WTC11 (cell line): ENCODE measurements around the gene HSPA1B. TPM values are rescaled to one million over a fixed set of nuclear protein-coding genes. Genes with fewer than 3 reads are reported as not detected.

Source experiments
- ATAC-seq: fragments of 200-7000 bp; cut with Tn5 transposase; 2 replicates; pipeline ENCODE4 v1.10.0; 2021; ENCODE audit warnings: mild to moderate bottlenecking, moderate library complexity
- CTCF ChIA-PET: fragments of 300-600 bp; sonication (Branson Sonifier 250); formaldehyde crosslinking; loops from one replicate; lab custom pipeline; 2021; ENCODE audit warnings: antibody characterized with exemption; lab: Charles Lee
- POLR2A ChIA-PET: fragments of 350-600 bp; sonication (Branson Sonifier 250); formaldehyde crosslinking; loops from one replicate; lab custom pipeline; 2021; ENCODE audit warnings: antibody characterized with exemption; lab: Charles Lee
- DNase-seq: peaks from one replicate; pipeline ENCODE4 v3.0.0; 2021; ENCODE audit warnings: low spot score
- H3K27ac Mint-ChIP-seq: 2 replicates; pipeline ENCODE4 v1.8.0; 2021; ENCODE audit warnings: mixed read lengths
- H3K27me3 Mint-ChIP-seq: 2 replicates; pipeline ENCODE4 v1.8.0; 2021; ENCODE audit warnings: low read depth, mild to moderate bottlenecking, moderate library complexity, mixed read lengths
- H3K36me3 Mint-ChIP-seq: 2 replicates; pipeline ENCODE4 v1.8.0; 2021; ENCODE audit warnings: mixed read lengths
- H3K4me1 Mint-ChIP-seq: 2 replicates; pipeline ENCODE4 v1.8.0; 2022; ENCODE audit warnings: mixed read lengths
- H3K4me3 Mint-ChIP-seq: 2 replicates; pipeline ENCODE4 v1.8.0; 2021; ENCODE audit warnings: mild to moderate bottlenecking, moderate library complexity, mixed read lengths
- H3K9me3 Mint-ChIP-seq: 2 replicates; pipeline ENCODE4 v1.8.0; 2021; ENCODE audit warnings: mixed read lengths
- CREM ChIP-seq: sonication (generic); formaldehyde crosslinking; IDR thresholded peaks from 2 replicates; pipeline ENCODE4 v1.8.1; 2022; ENCODE audit warnings: mild to moderate bottlenecking, missing genetic modification reagents, moderate library complexity
- ELF4 ChIP-seq: sonication (generic); formaldehyde crosslinking; IDR thresholded peaks from 2 replicates; pipeline ENCODE4 v1.8.1; 2022; ENCODE audit warnings: low read depth, mild to moderate bottlenecking, moderate library complexity, missing genetic modification reagents
- GABPB1 ChIP-seq: sonication (generic); formaldehyde crosslinking; IDR thresholded peaks from 2 replicates; pipeline ENCODE4 v1.8.1; 2023; ENCODE audit warnings: mild to moderate bottlenecking, missing genetic modification reagents
- IRF2 ChIP-seq: sonication (generic); formaldehyde crosslinking; IDR thresholded peaks from 2 replicates; pipeline ENCODE4 v1.8.0; 2022; ENCODE audit warnings: low read depth, missing genetic modification reagents, borderline replicate concordance
- MYBL2 ChIP-seq: sonication (generic); formaldehyde crosslinking; IDR thresholded peaks from 2 replicates; pipeline ENCODE4 v1.8.1; 2023; ENCODE audit warnings: mild to moderate bottlenecking, moderate library complexity, missing genetic modification reagents
- NR1H2 ChIP-seq: sonication (generic); formaldehyde crosslinking; IDR thresholded peaks from 2 replicates; pipeline ENCODE4 v1.9.0; 2021; ENCODE audit warnings: mild to moderate bottlenecking, moderate library complexity, missing genetic modification reagents
- SMAD3 ChIP-seq: sonication (generic); formaldehyde crosslinking; IDR thresholded peaks from 2 replicates; pipeline ENCODE4 v1.8.0; 2022; ENCODE audit warnings: missing genetic modification reagents, mild to moderate bottlenecking, borderline replicate concordance
- ZNF121 ChIP-seq: sonication (generic); formaldehyde crosslinking; IDR thresholded peaks from 2 replicates; pipeline ENCODE4 v1.8.0; 2023; ENCODE audit warnings: missing genetic modification reagents
- ZNF138 ChIP-seq: sonication (generic); formaldehyde crosslinking; conservative IDR thresholded peaks from 2 replicates; pipeline ENCODE4 v1.8.1; 2022; ENCODE audit warnings: mild to moderate bottlenecking, moderate library complexity, missing genetic modification reagents
- ZNF232 ChIP-seq: sonication (generic); formaldehyde crosslinking; IDR thresholded peaks from 2 replicates; pipeline ENCODE4 v1.8.0; 2022; ENCODE audit warnings: mild to moderate bottlenecking, missing genetic modification reagents
- ZNF416 ChIP-seq: fragments of 250-450 bp; sonication (Bioruptor Pico); IDR thresholded peaks from 2 replicates; pipeline ENCODE4 v1.9.0; 2021; ENCODE audit warnings: mild to moderate bottlenecking, inconsistent platforms
- ZNF671 ChIP-seq: fragments of 250-450 bp; sonication (Bioruptor Pico); IDR thresholded peaks from 2 replicates; pipeline ENCODE4 v1.8.0; 2021; ENCODE audit warnings: mild to moderate bottlenecking
- total RNA-seq: library from RNA; stranded (reverse); gene quantifications from 3 replicates; pipeline ENCODE4 v1.2.3, GENCODE V29; 2021
- TF ChIP-seq, protein P1 (sequence below): sonication (generic); formaldehyde crosslinking; IDR thresholded peaks from 2 replicates; pipeline ENCODE4 v1.8.1; 2022; ENCODE audit warnings: mild to moderate bottlenecking, moderate library complexity, missing genetic modification reagents
- TF ChIP-seq, protein P2 (sequence below): sonication (generic); formaldehyde crosslinking; IDR thresholded peaks from 2 replicates; pipeline ENCODE4 v1.8.0; 2023; ENCODE audit warnings: missing genetic modification reagents
- TF ChIP-seq, protein P3 (sequence below): sonication (generic); formaldehyde crosslinking; IDR thresholded peaks from 2 replicates; pipeline ENCODE4 v1.8.0; 2022; ENCODE audit warnings: mild to moderate bottlenecking, missing genetic modification reagents
- TF ChIP-seq, protein P4 (sequence below): sonication (generic); formaldehyde crosslinking; IDR thresholded peaks from 2 replicates; pipeline ENCODE4 v1.8.1; 2022; ENCODE audit warnings: low read depth, missing genetic modification reagents, borderline replicate concordance
- TF ChIP-seq, protein P5 (sequence below): sonication (generic); formaldehyde crosslinking; IDR thresholded peaks from 2 replicates; pipeline ENCODE4 v1.8.0; 2022; ENCODE audit warnings: mild to moderate bottlenecking, missing genetic modification reagents
- TF ChIP-seq, protein P6 (sequence below): sonication (generic); formaldehyde crosslinking; conservative IDR thresholded peaks from 2 replicates; pipeline ENCODE4 v1.8.1; 2023; ENCODE audit warnings: mild to moderate bottlenecking, low read depth, missing genetic modification reagents, moderate library complexity
- TF ChIP-seq, protein P7 (sequence below): sonication (generic); formaldehyde crosslinking; IDR thresholded peaks from 2 replicates; pipeline ENCODE4 v1.8.1; 2022; ENCODE audit warnings: missing genetic modification reagents, borderline replicate concordance
- TF ChIP-seq, protein P8 (sequence below): sonication (generic); formaldehyde crosslinking; conservative IDR thresholded peaks from 2 replicates; pipeline ENCODE4 v1.8.1; 2022; ENCODE audit warnings: mild to moderate bottlenecking, missing genetic modification reagents
- TF ChIP-seq, protein P9 (sequence below): sonication (generic); formaldehyde crosslinking; IDR thresholded peaks from 2 replicates; pipeline ENCODE4 v1.8.1; 2023; ENCODE audit warnings: mild to moderate bottlenecking, missing genetic modification reagents
- TF ChIP-seq, protein P10 (sequence below): sonication (generic); formaldehyde crosslinking; IDR thresholded peaks from 2 replicates; pipeline ENCODE4 v1.8.1; 2023; ENCODE audit warnings: mild to moderate bottlenecking, missing genetic modification reagents, moderate library complexity

The HSPA1B gene
- total RNA-seq, 1 experiment from 2014 or later, result 75.3 TPM

DNA sequence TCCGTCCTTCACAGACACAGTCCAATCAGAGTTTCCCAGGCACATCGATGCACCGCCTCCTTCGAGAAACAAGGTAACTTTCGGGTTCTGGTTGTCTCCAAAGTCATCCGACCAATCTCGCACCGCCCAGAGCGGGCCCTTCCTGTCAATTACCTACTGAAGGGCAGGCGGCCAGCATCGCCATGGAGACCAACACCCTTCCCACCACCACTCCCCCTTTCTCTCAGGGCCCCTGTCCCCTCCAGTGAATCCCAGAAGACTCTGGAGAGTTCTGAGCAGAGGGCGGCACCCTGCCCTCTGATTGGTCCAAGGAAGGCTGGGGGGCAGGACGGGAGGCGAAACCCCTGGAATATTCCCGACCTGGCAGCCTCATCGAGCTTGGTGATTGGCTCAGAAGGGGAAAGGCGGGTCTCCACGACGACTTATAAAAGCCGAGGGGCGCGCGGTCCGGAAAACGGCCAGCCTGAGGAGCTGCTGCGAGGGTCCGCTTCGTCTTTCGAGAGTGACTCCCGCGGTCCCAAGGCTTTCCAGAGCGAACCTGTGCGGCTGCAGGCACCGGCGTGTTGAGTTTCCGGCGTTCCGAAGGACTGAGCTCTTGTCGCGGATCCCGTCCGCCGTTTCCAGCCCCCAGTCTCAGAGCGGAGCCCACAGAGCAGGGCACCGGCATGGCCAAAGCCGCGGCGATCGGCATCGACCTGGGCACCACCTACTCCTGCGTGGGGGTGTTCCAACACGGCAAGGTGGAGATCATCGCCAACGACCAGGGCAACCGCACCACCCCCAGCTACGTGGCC, at the start of gene HSPA1B (continued):
- TF ChIP-seq, protein P1, sequence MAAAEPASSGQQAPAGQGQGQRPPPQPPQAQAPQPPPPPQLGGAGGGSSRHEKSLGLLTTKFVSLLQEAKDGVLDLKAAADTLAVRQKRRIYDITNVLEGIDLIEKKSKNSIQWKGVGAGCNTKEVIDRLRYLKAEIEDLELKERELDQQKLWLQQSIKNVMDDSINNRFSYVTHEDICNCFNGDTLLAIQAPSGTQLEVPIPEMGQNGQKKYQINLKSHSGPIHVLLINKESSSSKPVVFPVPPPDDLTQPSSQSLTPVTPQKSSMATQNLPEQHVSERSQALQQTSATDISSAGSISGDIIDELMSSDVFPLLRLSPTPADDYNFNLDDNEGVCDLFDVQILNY (CRISPR knock-in tag), result 0 out of 2 replicates have a peak, but pooled peaks have one; percentile 16
- TF ChIP-seq ZNF121 (CRISPR knock-in tag) (no peak), ZNF416 (CRISPR knock-in tag) (peak; percentile 61; the same call in 1 of the 2 replicates), MYBL2 (peak; percentile 70; the same call in 1 of the 2 replicates)
- TF ChIP-seq, protein P2, sequence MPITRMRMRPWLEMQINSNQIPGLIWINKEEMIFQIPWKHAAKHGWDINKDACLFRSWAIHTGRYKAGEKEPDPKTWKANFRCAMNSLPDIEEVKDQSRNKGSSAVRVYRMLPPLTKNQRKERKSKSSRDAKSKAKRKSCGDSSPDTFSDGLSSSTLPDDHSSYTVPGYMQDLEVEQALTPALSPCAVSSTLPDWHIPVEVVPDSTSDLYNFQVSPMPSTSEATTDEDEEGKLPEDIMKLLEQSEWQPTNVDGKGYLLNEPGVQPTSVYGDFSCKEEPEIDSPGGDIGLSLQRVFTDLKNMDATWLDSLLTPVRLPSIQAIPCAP, result 0 out of 2 replicates have a peak, but pooled peaks have one; percentile 58
- TF ChIP-seq, protein P3, sequence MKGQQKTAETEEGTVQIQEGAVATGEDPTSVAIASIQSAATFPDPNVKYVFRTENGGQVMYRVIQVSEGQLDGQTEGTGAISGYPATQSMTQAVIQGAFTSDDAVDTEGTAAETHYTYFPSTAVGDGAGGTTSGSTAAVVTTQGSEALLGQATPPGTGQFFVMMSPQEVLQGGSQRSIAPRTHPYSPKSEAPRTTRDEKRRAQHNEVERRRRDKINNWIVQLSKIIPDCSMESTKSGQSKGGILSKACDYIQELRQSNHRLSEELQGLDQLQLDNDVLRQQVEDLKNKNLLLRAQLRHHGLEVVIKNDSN, result 0 out of 2 replicates have a peak, but pooled peaks have one; percentile 23

DNA sequence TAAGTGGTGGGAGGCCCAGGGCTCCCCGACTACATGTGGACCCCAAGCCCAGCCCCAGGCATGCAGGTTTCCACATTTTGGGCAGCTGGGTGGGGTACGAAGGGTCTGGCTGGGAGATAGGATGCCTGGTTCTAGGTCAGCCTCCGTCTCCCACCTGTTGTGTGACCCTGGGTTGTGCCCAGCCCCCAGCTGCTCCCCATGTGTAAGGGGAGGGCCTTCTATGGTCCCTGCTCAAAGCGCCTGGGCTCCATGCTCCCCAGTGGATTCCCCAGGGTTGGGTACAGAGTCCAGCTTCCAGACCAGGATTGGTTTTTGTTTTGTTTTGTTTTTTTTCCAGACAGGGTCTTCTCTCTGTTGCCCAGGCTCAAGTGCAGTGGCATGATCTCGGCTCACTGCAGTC, 49.3 kb upstream of the HSPA1B start:
- TF ChIP-seq, protein P4, sequence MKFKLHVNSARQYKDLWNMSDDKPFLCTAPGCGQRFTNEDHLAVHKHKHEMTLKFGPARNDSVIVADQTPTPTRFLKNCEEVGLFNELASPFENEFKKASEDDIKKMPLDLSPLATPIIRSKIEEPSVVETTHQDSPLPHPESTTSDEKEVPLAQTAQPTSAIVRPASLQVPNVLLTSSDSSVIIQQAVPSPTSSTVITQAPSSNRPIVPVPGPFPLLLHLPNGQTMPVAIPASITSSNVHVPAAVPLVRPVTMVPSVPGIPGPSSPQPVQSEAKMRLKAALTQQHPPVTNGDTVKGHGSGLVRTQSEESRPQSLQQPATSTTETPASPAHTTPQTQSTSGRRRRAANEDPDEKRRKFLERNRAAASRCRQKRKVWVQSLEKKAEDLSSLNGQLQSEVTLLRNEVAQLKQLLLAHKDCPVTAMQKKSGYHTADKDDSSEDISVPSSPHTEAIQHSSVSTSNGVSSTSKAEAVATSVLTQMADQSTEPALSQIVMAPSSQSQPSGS (CRISPR knock-in tag), result no peak
- no peak for TF ChIP-seq ZNF232 (CRISPR knock-in tag)
- no peak for TF ChIP-seq ELF4 (CRISPR knock-in tag)
- no peak for TF ChIP-seq ZNF138 (CRISPR knock-in tag)
- TF ChIP-seq GABPB1, result no peak
- TF ChIP-seq, protein P5, sequence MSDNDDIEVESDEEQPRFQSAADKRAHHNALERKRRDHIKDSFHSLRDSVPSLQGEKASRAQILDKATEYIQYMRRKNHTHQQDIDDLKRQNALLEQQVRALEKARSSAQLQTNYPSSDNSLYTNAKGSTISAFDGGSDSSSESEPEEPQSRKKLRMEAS, result no peak
- no peak for TF ChIP-seq CREM (CRISPR knock-in tag)
- TF ChIP-seq, protein P6, sequence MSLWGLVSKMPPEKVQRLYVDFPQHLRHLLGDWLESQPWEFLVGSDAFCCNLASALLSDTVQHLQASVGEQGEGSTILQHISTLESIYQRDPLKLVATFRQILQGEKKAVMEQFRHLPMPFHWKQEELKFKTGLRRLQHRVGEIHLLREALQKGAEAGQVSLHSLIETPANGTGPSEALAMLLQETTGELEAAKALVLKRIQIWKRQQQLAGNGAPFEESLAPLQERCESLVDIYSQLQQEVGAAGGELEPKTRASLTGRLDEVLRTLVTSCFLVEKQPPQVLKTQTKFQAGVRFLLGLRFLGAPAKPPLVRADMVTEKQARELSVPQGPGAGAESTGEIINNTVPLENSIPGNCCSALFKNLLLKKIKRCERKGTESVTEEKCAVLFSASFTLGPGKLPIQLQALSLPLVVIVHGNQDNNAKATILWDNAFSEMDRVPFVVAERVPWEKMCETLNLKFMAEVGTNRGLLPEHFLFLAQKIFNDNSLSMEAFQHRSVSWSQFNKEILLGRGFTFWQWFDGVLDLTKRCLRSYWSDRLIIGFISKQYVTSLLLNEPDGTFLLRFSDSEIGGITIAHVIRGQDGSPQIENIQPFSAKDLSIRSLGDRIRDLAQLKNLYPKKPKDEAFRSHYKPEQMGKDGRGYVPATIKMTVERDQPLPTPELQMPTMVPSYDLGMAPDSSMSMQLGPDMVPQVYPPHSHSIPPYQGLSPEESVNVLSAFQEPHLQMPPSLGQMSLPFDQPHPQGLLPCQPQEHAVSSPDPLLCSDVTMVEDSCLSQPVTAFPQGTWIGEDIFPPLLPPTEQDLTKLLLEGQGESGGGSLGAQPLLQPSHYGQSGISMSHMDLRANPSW (CRISPR knock-in tag), result no peak
- TF ChIP-seq NR1H2, result no peak
- TF ChIP-seq, protein P7, sequence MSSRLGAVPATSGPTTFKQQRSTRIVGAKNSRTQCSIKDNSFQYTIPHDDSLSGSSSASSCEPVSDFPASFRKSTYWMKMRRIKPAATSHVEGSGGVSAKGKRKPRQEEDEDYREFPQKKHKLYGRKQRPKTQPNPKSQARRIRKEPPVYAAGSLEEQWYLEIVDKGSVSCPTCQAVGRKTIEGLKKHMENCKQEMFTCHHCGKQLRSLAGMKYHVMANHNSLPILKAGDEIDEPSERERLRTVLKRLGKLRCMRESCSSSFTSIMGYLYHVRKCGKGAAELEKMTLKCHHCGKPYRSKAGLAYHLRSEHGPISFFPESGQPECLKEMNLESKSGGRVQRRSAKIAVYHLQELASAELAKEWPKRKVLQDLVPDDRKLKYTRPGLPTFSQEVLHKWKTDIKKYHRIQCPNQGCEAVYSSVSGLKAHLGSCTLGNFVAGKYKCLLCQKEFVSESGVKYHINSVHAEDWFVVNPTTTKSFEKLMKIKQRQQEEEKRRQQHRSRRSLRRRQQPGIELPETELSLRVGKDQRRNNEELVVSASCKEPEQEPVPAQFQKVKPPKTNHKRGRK (CRISPR knock-in tag), result no peak
- TF ChIP-seq, protein P8, sequence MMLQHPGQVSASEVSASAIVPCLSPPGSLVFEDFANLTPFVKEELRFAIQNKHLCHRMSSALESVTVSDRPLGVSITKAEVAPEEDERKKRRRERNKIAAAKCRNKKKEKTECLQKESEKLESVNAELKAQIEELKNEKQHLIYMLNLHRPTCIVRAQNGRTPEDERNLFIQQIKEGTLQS (CRISPR knock-in tag), result no peak
- no peak for TF ChIP-seq SMAD3 (CRISPR knock-in tag)
- no peak for TF ChIP-seq IRF2 (CRISPR knock-in tag)
- TF ChIP-seq ZNF671 (CRISPR knock-in tag), result no peak
- TF ChIP-seq, protein P9, sequence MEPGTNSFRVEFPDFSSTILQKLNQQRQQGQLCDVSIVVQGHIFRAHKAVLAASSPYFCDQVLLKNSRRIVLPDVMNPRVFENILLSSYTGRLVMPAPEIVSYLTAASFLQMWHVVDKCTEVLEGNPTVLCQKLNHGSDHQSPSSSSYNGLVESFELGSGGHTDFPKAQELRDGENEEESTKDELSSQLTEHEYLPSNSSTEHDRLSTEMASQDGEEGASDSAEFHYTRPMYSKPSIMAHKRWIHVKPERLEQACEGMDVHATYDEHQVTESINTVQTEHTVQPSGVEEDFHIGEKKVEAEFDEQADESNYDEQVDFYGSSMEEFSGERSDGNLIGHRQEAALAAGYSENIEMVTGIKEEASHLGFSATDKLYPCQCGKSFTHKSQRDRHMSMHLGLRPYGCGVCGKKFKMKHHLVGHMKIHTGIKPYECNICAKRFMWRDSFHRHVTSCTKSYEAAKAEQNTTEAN (CRISPR knock-in tag), result no peak
- TF ChIP-seq, protein P10, sequence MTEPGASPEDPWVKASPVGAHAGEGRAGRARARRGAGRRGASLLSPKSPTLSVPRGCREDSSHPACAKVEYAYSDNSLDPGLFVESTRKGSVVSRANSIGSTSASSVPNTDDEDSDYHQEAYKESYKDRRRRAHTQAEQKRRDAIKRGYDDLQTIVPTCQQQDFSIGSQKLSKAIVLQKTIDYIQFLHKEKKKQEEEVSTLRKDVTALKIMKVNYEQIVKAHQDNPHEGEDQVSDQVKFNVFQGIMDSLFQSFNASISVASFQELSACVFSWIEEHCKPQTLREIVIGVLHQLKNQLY (CRISPR knock-in tag), result no peak
- H3K4me3 Mint-ChIP-seq, result no peak overlapping the region
- DNase-seq, result no peak
- H3K27me3 Mint-ChIP-seq, result no peaks in the 10 kb centered on the region
- no peak for ATAC-seq
- H3K36me3 Mint-ChIP-seq, result peaks cover 17% of the 10 kb centered on the region
- no peaks in the 10 kb centered on the region for H3K9me3 Mint-ChIP-seq
- ChIA-PET POLR2A (interaction anchor here (1.5 kb wide), 1 partner anchor 36 kb away, joined by 4 read pairs; no protein-coding TSS in a partner anchor), CTCF (interaction anchor here (0.6 to 1.4 kb wide), 4 partner anchors 12 to 54 kb away, joined by 3 to 6 read pairs (median 6); partner anchors contain the start of gene LSM2)
- H3K27ac Mint-ChIP-seq, result no peak overlapping the region
- H3K4me1 Mint-ChIP-seq, result 0 out of 2 replicates have a peak, but pooled peaks cover 2% of the 10 kb centered on the region
